IMR-90 (cell line): ENCODE results near the gene SYT6. TPM values are rescaled to one million over a fixed set of nuclear protein-coding genes. Genes with fewer than 3 reads are reported as not detected.

Experiments used
- ATAC-seq: fragments of 200-7000 bp; cut with Tn5 transposase; 2 replicates; pipeline ENCODE4 v1.9.1; 2020; ENCODE audit warnings: low read depth, mild to moderate bottlenecking, moderate library complexity
- BruUV-seq: library from RNA; stranded (reverse); fragments of 400-500 nt; replicated peaks from 2 replicates; lab custom pipeline; 2021; lab: Mats Ljungman, UMichigan
- CTCF ChIA-PET: fragments of 300-600 bp; formaldehyde crosslinking; extraction: SDS; loops from one replicate; lab custom pipeline; 2021; ENCODE audit warnings: antibody characterized with exemption; lab: Yijun Ruan, JAX
- POLR2A ChIA-PET: fragments of 300-600 bp; sonication (Branson Sonifier 250); formaldehyde crosslinking; loops from one replicate; lab custom pipeline; 2022; ENCODE audit warnings: antibody characterized with exemption; ENCODE audit not compliant: unreplicated experiment; lab: Charles Lee
- DNase-seq: peaks from one replicate; pipeline ENCODE4 v3.0.0; 2013
- H2AFZ ChIP-seq: replicated peaks from 2 replicates; pipeline ENCODE3; 2013; ENCODE audit warnings: low read length, mild to moderate bottlenecking; ENCODE audit not compliant: poor library complexity
- H2AK5ac ChIP-seq: 2 replicates; pipeline ENCODE4 v1.6.1; 2013; ENCODE audit warnings: low read depth, low read length, inconsistent platforms
- H2AK9ac ChIP-seq: replicated peaks from 2 replicates; pipeline ENCODE3; 2013; ENCODE audit warnings: mild to moderate bottlenecking, low read depth, low read length, moderate library complexity; ENCODE audit not compliant: poor library complexity
- H2BK120ac ChIP-seq: 2 replicates; pipeline ENCODE4 v1.6.1; 2013; ENCODE audit warnings: low read depth, low read length, inconsistent platforms
- H2BK15ac ChIP-seq: 3 replicates; pipeline ENCODE4 v1.6.1; 2013; ENCODE audit warnings: low read depth, low read length, inconsistent platforms
- H2BK20ac ChIP-seq: 2 replicates; pipeline ENCODE4 v1.6.1; 2013; ENCODE audit warnings: low read depth, mild to moderate bottlenecking, inconsistent platforms, low read length, moderate library complexity
- H2BK5ac ChIP-seq: 2 replicates; pipeline ENCODE4 v1.6.1; 2013; ENCODE audit warnings: mild to moderate bottlenecking, low read depth, low read length, inconsistent platforms; ENCODE audit not compliant: poor library complexity, severe bottlenecking
- H3K14ac ChIP-seq: replicated peaks from 2 replicates; pipeline ENCODE4 v1.6.1; 2013; ENCODE audit warnings: low read depth, low read length, inconsistent platforms
- H3K18ac ChIP-seq: 2 replicates; pipeline ENCODE4 v1.6.1; 2013; ENCODE audit warnings: low read depth, low read length, control low read depth
- H3K23ac ChIP-seq: 2 replicates; pipeline ENCODE4 v1.6.1; 2013; ENCODE audit warnings: low read depth, low read length, inconsistent platforms
- H3K27ac ChIP-seq: 2 replicates; pipeline ENCODE4 v1.5.1; 2013; ENCODE audit warnings: mild to moderate bottlenecking, control low read depth, low read length; ENCODE audit not compliant: insufficient read depth
- H3K27me3 ChIP-seq: 2 replicates; pipeline ENCODE4 v1.6.1; 2013; ENCODE audit warnings: low read length; ENCODE audit not compliant: control insufficient read depth, insufficient read depth
- H3K36me3 ChIP-seq: 2 replicates; pipeline ENCODE4 v1.6.1; 2013; ENCODE audit warnings: low read length, mixed read lengths; ENCODE audit not compliant: control insufficient read depth, insufficient read depth
- H3K4ac ChIP-seq: 2 replicates; pipeline ENCODE4 v1.6.1; 2013; ENCODE audit warnings: low read depth, low read length, inconsistent platforms
- H3K4me1 ChIP-seq: 2 replicates; pipeline ENCODE4 v1.6.1; 2013; ENCODE audit warnings: low read length, mixed read lengths; ENCODE audit not compliant: control insufficient read depth, insufficient read depth
- H3K4me2 ChIP-seq: 2 replicates; pipeline ENCODE4 v1.6.1; 2013; ENCODE audit warnings: low read depth, mild to moderate bottlenecking, control low read depth, low read length, moderate library complexity
- H3K4me3 ChIP-seq: 2 replicates; pipeline ENCODE4 v1.5.1; 2013; ENCODE audit warnings: low read depth, mild to moderate bottlenecking, control low read depth, low read length, moderate library complexity; ENCODE audit not compliant: insufficient read depth
- H3K56ac ChIP-seq: 2 replicates; pipeline ENCODE4 v1.6.1; 2013; ENCODE audit warnings: low read length, inconsistent platforms; ENCODE audit not compliant: insufficient read depth; ENCODE audit errors: extremely low read depth
- H3K79me1 ChIP-seq, 2 experiments: 2 replicates each; pipeline ENCODE4 v1.6.1; 2013; ENCODE audit warnings: low read length in 2 of 2, inconsistent platforms in 1 of 2, low read depth in 1 of 2
- H3K9ac ChIP-seq: 2 replicates; pipeline ENCODE4 v1.6.1; 2013; ENCODE audit warnings: low read depth, low read length, control low read depth
- H3K9me1 ChIP-seq: 2 replicates; pipeline ENCODE4 v1.6.1; 2013; ENCODE audit warnings: low read length, inconsistent platforms; ENCODE audit not compliant: insufficient read depth
- H3K9me3 ChIP-seq: 2 replicates; pipeline ENCODE4 v1.6.1; 2013; ENCODE audit warnings: low read length; ENCODE audit not compliant: control insufficient read depth, insufficient read depth
- H4K20me1 ChIP-seq: 2 replicates; pipeline ENCODE4 v1.6.1; 2013; ENCODE audit warnings: low read length, inconsistent platforms; ENCODE audit not compliant: insufficient read depth
- H4K5ac ChIP-seq: 2 replicates; pipeline ENCODE4 v1.6.1; 2013; ENCODE audit warnings: mild to moderate bottlenecking, low read depth, low read length, control low read depth
- H4K8ac ChIP-seq, 2 experiments: 2 replicates each; pipeline ENCODE4 v1.6.1; 2013; ENCODE audit warnings: low read depth in 2 of 2, low read length in 2 of 2, control low read depth in 1 of 2, inconsistent platforms in 1 of 2
- H4K91ac ChIP-seq: 2 replicates; pipeline ENCODE4 v1.6.1; 2013; ENCODE audit warnings: low read depth, low read length, inconsistent platforms; ENCODE audit not compliant: insufficient read depth
- CTCF ChIP-seq: conservative IDR thresholded peaks from 2 replicates; pipeline ENCODE4 v1.5.1; 2012; ENCODE audit warnings: mild to moderate bottlenecking, low read depth, low read length, improper control_type of control experiment
- FOS ChIP-seq: fragments of 150-350 bp; IDR thresholded peaks from 2 replicates; pipeline ENCODE4 v1.6.1; 2016; ENCODE audit warnings: low read depth, low read length
- MAZ ChIP-seq: IDR thresholded peaks from 2 replicates; pipeline ENCODE4 v1.6.1; 2012; ENCODE audit warnings: low read depth, mild to moderate bottlenecking, low read length, improper control_type of control experiment, moderate library complexity, borderline replicate concordance
- SMC3 ChIP-seq: fragments of 150-350 bp; IDR thresholded peaks from 2 replicates; pipeline ENCODE4 v1.6.1; 2016; ENCODE audit warnings: low read depth, mild to moderate bottlenecking, antibody characterized with exemption, low read length, moderate library complexity
- USF2 ChIP-seq: fragments of 150-350 bp; IDR thresholded peaks from 2 replicates; pipeline ENCODE4 v1.6.1; 2017; ENCODE audit warnings: mild to moderate bottlenecking, antibody characterized with exemption, low read length, low read depth
- WGBS, 2 experiments: methylation state at CpG; one replicate each; pipeline versions ENCODE4 v1.1.5 to v1.1.7; 2013; ENCODE audit warnings: missing lambda C conversion rate in 2 of 2; ENCODE audit not compliant: insufficient read length in 1 of 2; ENCODE audit errors: extremely low coverage in 2 of 2; 5-methylcytosine and 5-hydroxymethylcytosine counted together
- dilution Hi-C: fragments of 300-500 bp; cut with HindIII; formaldehyde crosslinking; loops from one replicate; pipeline ENCODE4 v1.14.3; 2018; ENCODE audit warnings: low sequenced_read_pairs; ENCODE audit not compliant: unreplicated experiment
- in situ Hi-C: fragments of 300-500 bp; cut with MboI; formaldehyde crosslinking; loops from 3 replicates; pipeline ENCODE4 v1.14.3; 2019; ENCODE audit warnings: low sequenced_read_pairs, inconsistent platforms, mixed read lengths
- intact Hi-C: fragments of 100-400 bp; cut with micrococcal nuclease; formaldehyde crosslinking; loops from 2 replicates; pipeline ENCODE4 v1.10.0; 2022
- polyA plus RNA-seq, 3 experiments: library from polyadenylated mRNA; depleted of rRNA; stranded (reverse); fragments of >200 nt; gene quantifications; 2 replicates each; pipeline ENCODE4 v1.2.3, GENCODE V29; 2012; ENCODE audit warnings: low replicate concordance in 1 of 3
- total RNA-seq: library from RNA; depleted of rRNA; stranded (reverse); fragments of >200 nt; gene quantifications from 2 replicates; pipeline ENCODE4 v1.2.3, GENCODE V29; 2012

Gene SYT6
- total and polyA plus RNA-seq, 2 of the 4 experiments (the other 2 are of a cell fraction) = not detected

GRCh38 chr1:114091711-114092110 lies 62.0 kb downstream of the SYT6 start:
- Histone ChIP-seq H2AK5ac (no peak overlapping the region), H3K27ac (no peak overlapping the region), H3K4me2 (no peak overlapping the region), H3K18ac (no peak overlapping the region), H3K14ac (no peak overlapping the region), H3K56ac (no peak overlapping the region), H2BK120ac (no peak overlapping the region), H2BK20ac (no peak overlapping the region), H3K9me1 (no peaks in the 10 kb centered on the region), H3K79me1 (no peaks in the 10 kb centered on the region), H3K27me3 (peaks cover 40% of the 10 kb centered on the region), H4K91ac (no peak overlapping the region), H3K9ac (no peak overlapping the region), H3K4ac (no peak overlapping the region), H4K20me1 (no peaks in the 10 kb centered on the region), H3K4me3 (no peak overlapping the region), H2BK15ac (no peak overlapping the region), H2AK9ac (no peak overlapping the region), H4K5ac (no peak overlapping the region), H3K23ac (no peak overlapping the region), H2BK5ac (no peak overlapping the region), H3K36me3 (no peaks in the 10 kb centered on the region), H3K4me1 (0 out of 2 replicates have a peak, but pooled peaks cover 1% of the 10 kb centered on the region), H4K8ac (no peak overlapping the region), H2AFZ (no peak overlapping the region), H3K9me3 (no peaks in the 10 kb centered on the region)
- 89% methylated on average over 3 of the region's 10 CpGs; no CpG with 5 or more reads in 1 of the 2 experiments for WGBS, 2 experiments
- BruUV-seq = no TSS peak
- ChIA-PET CTCF (interaction anchor here (0.7 to 0.8 kb wide), 2 partner anchors 11 to 119 kb away, joined by 3 read pairs; no protein-coding TSS in a partner anchor), POLR2A (no interaction called here)
- dilution Hi-C loops (no loop called here), intact Hi-C loops (no loop called here), in situ Hi-C loops (no loop called here)
- TF ChIP-seq MAZ (no peak), USF2 (no peak), FOS (no peak), CTCF (no peak), SMC3 (no peak)
- no peak for DNase-seq
- no peak for ATAC-seq
